ENCODE data around the gene SGCD. TPM values are rescaled to one million over a fixed set of nuclear protein-coding genes. Genes with fewer than 3 reads are reported as not detected.

The SGCD gene
- total and polyA plus RNA-seq, 3 donors from 2014 or later: 2.8 to 6.1 (median 5.0) TPM

DNA sequence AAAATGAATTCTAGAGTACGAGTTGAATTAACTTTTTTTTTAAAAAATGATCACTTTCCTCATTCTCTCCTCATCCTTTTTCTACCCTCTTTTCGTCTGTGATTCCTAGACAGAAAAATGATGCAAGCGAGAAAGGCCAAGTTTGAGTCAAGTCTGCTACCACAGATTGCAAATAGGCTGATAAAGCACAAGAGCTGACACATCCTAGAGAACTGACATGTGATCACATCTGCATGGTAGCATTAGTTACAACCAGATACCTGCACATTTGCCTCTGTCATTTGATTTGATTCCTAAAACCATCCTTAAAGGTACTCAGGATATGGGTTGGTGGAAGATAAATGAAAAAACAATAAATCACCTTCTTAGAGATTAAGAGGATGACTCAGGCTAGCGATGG lies 297.7 kb downstream of the SGCD start:
- Histone ChIP-seq H3K4me1 (no peaks in the 10 kb centered on the region), H3K4me3 (no peak overlapping the region), H3K27me3 (no peaks in the 10 kb centered on the region), H3K27ac (no peak overlapping the region), H3K9me3 (no peaks in the 10 kb centered on the region), H3K36me3 (ENCODE audit: low read depth, missing control alignments) (no peaks in the 10 kb centered on the region)
- no peak for DNase-seq
- intact Hi-C loops (cut with DNase I; ENCODE audit: low total_unique reads): no loop called here
- WGBS, 2 donors: 86 to 92% methylated on average over 4 of the region's 4 CpGs
- TF ChIP-seq POLR2A (IDR thresholded peaks at IDR 0.05): no peak
- TF ChIP-seq, protein P1, sequence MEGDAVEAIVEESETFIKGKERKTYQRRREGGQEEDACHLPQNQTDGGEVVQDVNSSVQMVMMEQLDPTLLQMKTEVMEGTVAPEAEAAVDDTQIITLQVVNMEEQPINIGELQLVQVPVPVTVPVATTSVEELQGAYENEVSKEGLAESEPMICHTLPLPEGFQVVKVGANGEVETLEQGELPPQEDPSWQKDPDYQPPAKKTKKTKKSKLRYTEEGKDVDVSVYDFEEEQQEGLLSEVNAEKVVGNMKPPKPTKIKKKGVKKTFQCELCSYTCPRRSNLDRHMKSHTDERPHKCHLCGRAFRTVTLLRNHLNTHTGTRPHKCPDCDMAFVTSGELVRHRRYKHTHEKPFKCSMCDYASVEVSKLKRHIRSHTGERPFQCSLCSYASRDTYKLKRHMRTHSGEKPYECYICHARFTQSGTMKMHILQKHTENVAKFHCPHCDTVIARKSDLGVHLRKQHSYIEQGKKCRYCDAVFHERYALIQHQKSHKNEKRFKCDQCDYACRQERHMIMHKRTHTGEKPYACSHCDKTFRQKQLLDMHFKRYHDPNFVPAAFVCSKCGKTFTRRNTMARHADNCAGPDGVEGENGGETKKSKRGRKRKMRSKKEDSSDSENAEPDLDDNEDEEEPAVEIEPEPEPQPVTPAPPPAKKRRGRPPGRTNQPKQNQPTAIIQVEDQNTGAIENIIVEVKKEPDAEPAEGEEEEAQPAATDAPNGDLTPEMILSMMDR (IDR thresholded peaks at IDR 0.05): no peak

DNA sequence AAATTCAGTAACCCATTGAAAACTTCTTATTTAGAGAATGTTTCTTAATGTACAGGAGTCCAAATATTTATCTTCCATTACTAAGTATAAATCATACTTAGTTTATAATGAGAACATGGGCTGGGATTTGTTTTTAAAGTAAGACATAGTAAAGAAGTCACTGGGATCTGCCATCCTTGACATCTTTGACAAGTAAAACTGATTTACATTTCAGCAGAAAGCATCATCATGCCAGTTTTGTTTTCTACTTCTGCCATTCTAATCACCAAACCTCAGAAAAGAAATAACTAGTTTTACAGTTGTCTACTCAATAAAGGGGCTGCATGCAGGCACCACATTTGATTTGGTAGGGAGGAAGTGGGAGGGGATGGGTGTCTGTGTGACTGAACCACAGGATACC lies 301.5 kb downstream of the SGCD start:
- DNase-seq: no peak
- Histone ChIP-seq H3K4me3 (no peak overlapping the region), H3K27ac (no peak overlapping the region), H3K36me3 (ENCODE audit: low read depth, missing control alignments) (no peaks in the 10 kb centered on the region), H3K27me3 (no peaks in the 10 kb centered on the region), H3K4me1 (no peaks in the 10 kb centered on the region), H3K9me3 (no peaks in the 10 kb centered on the region)
- TF ChIP-seq, protein P1 (IDR thresholded peaks at IDR 0.05): no peak
- no peak for TF ChIP-seq POLR2A (IDR thresholded peaks at IDR 0.05)
- intact Hi-C loops (cut with DNase I; ENCODE audit: low total_unique reads): no loop called here

DNA sequence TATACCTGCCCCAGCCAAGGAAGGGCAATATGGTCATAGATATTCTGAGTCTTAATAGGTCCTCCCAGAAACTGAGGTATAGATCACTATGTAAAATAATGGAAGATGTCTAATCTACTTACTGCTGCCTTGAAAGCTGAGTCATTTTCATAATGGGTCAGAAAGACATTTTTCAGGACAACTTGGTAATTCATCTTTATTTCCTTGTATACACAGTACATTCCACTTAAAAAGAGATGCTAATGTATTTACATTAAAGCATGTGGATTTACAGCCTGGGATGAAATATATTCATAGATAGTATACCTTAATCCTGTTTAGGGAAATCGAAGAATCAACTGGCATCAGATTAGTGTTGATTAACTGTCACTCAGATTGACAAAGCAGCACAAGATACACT lies 304.0 kb downstream of the SGCD start:
- WGBS, 2 donors: 91 to 92% methylated on average over 1 of the region's 1 CpG
- intact Hi-C loops (cut with DNase I; ENCODE audit: low total_unique reads): no loop called here

DNA sequence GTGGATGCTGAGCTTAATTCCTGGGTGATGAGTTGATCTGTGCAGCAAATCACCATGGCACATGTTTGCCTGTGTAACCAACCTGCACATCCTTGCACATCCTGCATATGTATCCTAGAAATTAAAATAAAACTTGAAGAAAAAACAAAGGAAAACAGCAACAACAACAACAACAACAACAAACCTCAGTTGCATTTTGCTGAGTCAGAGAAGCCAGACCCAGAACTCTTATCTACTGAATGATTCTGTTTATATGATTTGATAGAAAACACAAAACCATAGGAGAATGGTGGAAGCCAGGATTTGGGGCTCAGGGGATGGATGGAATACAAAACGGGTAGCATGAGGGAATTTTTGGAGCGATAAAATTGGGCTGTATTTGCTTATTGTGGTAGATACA lies 307.3 kb downstream of the SGCD start:
- Histone ChIP-seq H3K27me3 (no peaks in the 10 kb centered on the region), H3K4me1 (no peaks in the 10 kb centered on the region), H3K4me3 (no peak overlapping the region), H3K9me3 (no peaks in the 10 kb centered on the region), H3K36me3 (ENCODE audit: low read depth, missing control alignments) (no peaks in the 10 kb centered on the region), H3K27ac (no peak overlapping the region)
- TF ChIP-seq, protein P1 (IDR thresholded peaks at IDR 0.05): no peak
- no peak for TF ChIP-seq POLR2A (IDR thresholded peaks at IDR 0.05)
- WGBS, 2 donors: 94 to 96% methylated on average over 2 of the region's 2 CpGs
- intact Hi-C loops (cut with DNase I; ENCODE audit: low total_unique reads): no loop called here
- no peak for DNase-seq

More for the DNA sequence above, 304.0 kb downstream of the SGCD start:
- Histone ChIP-seq H3K27ac (no peak overlapping the region), H3K27me3 (no peaks in the 10 kb centered on the region), H3K9me3 (no peaks in the 10 kb centered on the region), H3K4me3 (no peak overlapping the region), H3K36me3 (ENCODE audit: low read depth, missing control alignments) (no peaks in the 10 kb centered on the region), H3K4me1 (no peaks in the 10 kb centered on the region)
- no peak for TF ChIP-seq POLR2A (IDR thresholded peaks at IDR 0.05)
- TF ChIP-seq, protein P1 (IDR thresholded peaks at IDR 0.05): no peak
- no peak for DNase-seq

DNA sequence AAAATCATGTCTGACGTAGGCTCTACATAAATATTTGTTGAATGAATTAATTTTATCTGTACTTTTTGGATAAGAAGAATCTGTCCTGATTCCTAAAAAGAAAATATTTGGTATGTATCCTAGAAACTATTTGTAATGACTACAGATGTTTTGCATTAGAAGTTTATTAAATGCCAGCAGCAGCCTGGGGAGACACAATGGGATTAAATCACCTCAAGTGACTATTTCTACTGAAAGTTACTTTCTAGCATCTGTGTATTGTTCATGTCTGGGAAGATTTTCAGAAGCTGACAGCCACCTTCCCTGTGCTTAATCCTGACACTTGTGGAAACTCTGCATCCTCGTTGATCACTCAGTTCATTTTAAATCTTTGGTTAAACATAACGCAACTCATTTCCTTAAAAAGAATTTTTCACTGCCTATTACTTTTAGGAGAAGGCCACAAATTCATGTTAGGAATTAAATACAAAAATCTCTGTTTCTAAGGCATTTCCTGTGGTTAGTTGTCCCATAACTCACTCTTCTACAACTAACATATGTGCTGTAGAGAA lies 313.8 kb downstream of the SGCD start:
- 44 to 54% methylated on average over 3 of the region's 3 CpGs for WGBS, 2 donors

More for the DNA sequence above, 313.8 kb downstream of the SGCD start:
- Histone ChIP-seq H3K4me1 (no peaks in the 10 kb centered on the region), H3K36me3 (ENCODE audit: low read depth, missing control alignments) (no peaks in the 10 kb centered on the region), H3K9me3 (no peaks in the 10 kb centered on the region), H3K27me3 (no peaks in the 10 kb centered on the region), H3K27ac (no peak overlapping the region), H3K4me3 (no peak overlapping the region)
- DNase-seq: no peak
- TF ChIP-seq, protein P1 (IDR thresholded peaks at IDR 0.05): no peak
- intact Hi-C loops (cut with DNase I; ENCODE audit: low total_unique reads): no loop called here
